IMR-90 (cell line): ENCODE data around the gene PMM2. TPM values are rescaled to one million over a fixed set of nuclear protein-coding genes. Genes with fewer than 3 reads are reported as not detected.

Experiments
- ATAC-seq: fragments of 200-7000 bp; cut with Tn5 transposase; 2 replicates; pipeline ENCODE4 v1.9.1; 2020; ENCODE audit warnings: low read depth, mild to moderate bottlenecking, moderate library complexity
- BruUV-seq: library from RNA; stranded (reverse); fragments of 400-500 nt; replicated peaks from 2 replicates; lab custom pipeline; 2021; lab: Mats Ljungman, UMichigan
- CTCF ChIA-PET: fragments of 300-600 bp; formaldehyde crosslinking; extraction: SDS; loops from one replicate; lab custom pipeline; 2021; ENCODE audit warnings: antibody characterized with exemption; lab: Yijun Ruan, JAX
- POLR2A ChIA-PET: fragments of 300-600 bp; sonication (Branson Sonifier 250); formaldehyde crosslinking; loops from one replicate; lab custom pipeline; 2022; ENCODE audit warnings: antibody characterized with exemption; ENCODE audit not compliant: unreplicated experiment; lab: Charles Lee
- DNase-seq: peaks from one replicate; pipeline ENCODE4 v3.0.0; 2013
- H2AFZ ChIP-seq: replicated peaks from 2 replicates; pipeline ENCODE3; 2013; ENCODE audit warnings: low read length, mild to moderate bottlenecking; ENCODE audit not compliant: poor library complexity
- H2AK5ac ChIP-seq: 2 replicates; pipeline ENCODE4 v1.6.1; 2013; ENCODE audit warnings: low read depth, low read length, inconsistent platforms
- H2AK9ac ChIP-seq: replicated peaks from 2 replicates; pipeline ENCODE3; 2013; ENCODE audit warnings: mild to moderate bottlenecking, low read depth, low read length, moderate library complexity; ENCODE audit not compliant: poor library complexity
- H2BK120ac ChIP-seq: 2 replicates; pipeline ENCODE4 v1.6.1; 2013; ENCODE audit warnings: low read depth, low read length, inconsistent platforms
- H2BK15ac ChIP-seq: 3 replicates; pipeline ENCODE4 v1.6.1; 2013; ENCODE audit warnings: low read depth, low read length, inconsistent platforms
- H2BK20ac ChIP-seq: 2 replicates; pipeline ENCODE4 v1.6.1; 2013; ENCODE audit warnings: low read depth, mild to moderate bottlenecking, inconsistent platforms, low read length, moderate library complexity
- H2BK5ac ChIP-seq: 2 replicates; pipeline ENCODE4 v1.6.1; 2013; ENCODE audit warnings: mild to moderate bottlenecking, low read depth, low read length, inconsistent platforms; ENCODE audit not compliant: poor library complexity, severe bottlenecking
- H3K14ac ChIP-seq: replicated peaks from 2 replicates; pipeline ENCODE4 v1.6.1; 2013; ENCODE audit warnings: low read depth, low read length, inconsistent platforms
- H3K18ac ChIP-seq: 2 replicates; pipeline ENCODE4 v1.6.1; 2013; ENCODE audit warnings: low read depth, low read length, control low read depth
- H3K23ac ChIP-seq: 2 replicates; pipeline ENCODE4 v1.6.1; 2013; ENCODE audit warnings: low read depth, low read length, inconsistent platforms
- H3K27ac ChIP-seq: 2 replicates; pipeline ENCODE4 v1.5.1; 2013; ENCODE audit warnings: mild to moderate bottlenecking, control low read depth, low read length; ENCODE audit not compliant: insufficient read depth
- H3K27me3 ChIP-seq: 2 replicates; pipeline ENCODE4 v1.6.1; 2013; ENCODE audit warnings: low read length; ENCODE audit not compliant: control insufficient read depth, insufficient read depth
- H3K36me3 ChIP-seq: 2 replicates; pipeline ENCODE4 v1.6.1; 2013; ENCODE audit warnings: low read length, mixed read lengths; ENCODE audit not compliant: control insufficient read depth, insufficient read depth
- H3K4ac ChIP-seq: 2 replicates; pipeline ENCODE4 v1.6.1; 2013; ENCODE audit warnings: low read depth, low read length, inconsistent platforms
- H3K4me1 ChIP-seq: 2 replicates; pipeline ENCODE4 v1.6.1; 2013; ENCODE audit warnings: low read length, mixed read lengths; ENCODE audit not compliant: control insufficient read depth, insufficient read depth
- H3K4me2 ChIP-seq: 2 replicates; pipeline ENCODE4 v1.6.1; 2013; ENCODE audit warnings: low read depth, mild to moderate bottlenecking, control low read depth, low read length, moderate library complexity
- H3K4me3 ChIP-seq: 2 replicates; pipeline ENCODE4 v1.5.1; 2013; ENCODE audit warnings: low read depth, mild to moderate bottlenecking, control low read depth, low read length, moderate library complexity; ENCODE audit not compliant: insufficient read depth
- H3K56ac ChIP-seq: 2 replicates; pipeline ENCODE4 v1.6.1; 2013; ENCODE audit warnings: low read length, inconsistent platforms; ENCODE audit not compliant: insufficient read depth; ENCODE audit errors: extremely low read depth
- H3K79me1 ChIP-seq, 2 experiments: 2 replicates each; pipeline ENCODE4 v1.6.1; 2013; ENCODE audit warnings: low read length in 2 of 2, inconsistent platforms in 1 of 2, low read depth in 1 of 2
- H3K9ac ChIP-seq: 2 replicates; pipeline ENCODE4 v1.6.1; 2013; ENCODE audit warnings: low read depth, low read length, control low read depth
- H3K9me1 ChIP-seq: 2 replicates; pipeline ENCODE4 v1.6.1; 2013; ENCODE audit warnings: low read length, inconsistent platforms; ENCODE audit not compliant: insufficient read depth
- H3K9me3 ChIP-seq: 2 replicates; pipeline ENCODE4 v1.6.1; 2013; ENCODE audit warnings: low read length; ENCODE audit not compliant: control insufficient read depth, insufficient read depth
- H4K20me1 ChIP-seq: 2 replicates; pipeline ENCODE4 v1.6.1; 2013; ENCODE audit warnings: low read length, inconsistent platforms; ENCODE audit not compliant: insufficient read depth
- H4K5ac ChIP-seq: 2 replicates; pipeline ENCODE4 v1.6.1; 2013; ENCODE audit warnings: mild to moderate bottlenecking, low read depth, low read length, control low read depth
- H4K8ac ChIP-seq, 2 experiments: 2 replicates each; pipeline ENCODE4 v1.6.1; 2013; ENCODE audit warnings: low read depth in 2 of 2, low read length in 2 of 2, control low read depth in 1 of 2, inconsistent platforms in 1 of 2
- H4K91ac ChIP-seq: 2 replicates; pipeline ENCODE4 v1.6.1; 2013; ENCODE audit warnings: low read depth, low read length, inconsistent platforms; ENCODE audit not compliant: insufficient read depth
- CEBPB ChIP-seq: IDR thresholded peaks from 2 replicates; pipeline ENCODE4 v1.6.1; 2012; ENCODE audit warnings: low read depth, low read length, improper control_type of control experiment
- CTCF ChIP-seq: conservative IDR thresholded peaks from 2 replicates; pipeline ENCODE4 v1.5.1; 2012; ENCODE audit warnings: mild to moderate bottlenecking, low read depth, low read length, improper control_type of control experiment
- ELK1 ChIP-seq: fragments of 150-350 bp; IDR thresholded peaks from 2 replicates; pipeline ENCODE4 v1.6.1; 2016; ENCODE audit warnings: low read depth, mild to moderate bottlenecking, low read length, moderate library complexity, borderline replicate concordance
- FOS ChIP-seq: fragments of 150-350 bp; IDR thresholded peaks from 2 replicates; pipeline ENCODE4 v1.6.1; 2016; ENCODE audit warnings: low read depth, low read length
- MAZ ChIP-seq: IDR thresholded peaks from 2 replicates; pipeline ENCODE4 v1.6.1; 2012; ENCODE audit warnings: low read depth, mild to moderate bottlenecking, low read length, improper control_type of control experiment, moderate library complexity, borderline replicate concordance
- MXI1 ChIP-seq: IDR thresholded peaks from 2 replicates; pipeline ENCODE4 v1.6.1; 2012; ENCODE audit warnings: low read depth, mild to moderate bottlenecking, low read length, moderate library complexity, borderline replicate concordance
- RAD21 ChIP-seq: IDR thresholded peaks from 2 replicates; pipeline ENCODE4 v1.6.1; 2012; ENCODE audit warnings: low read length, improper control_type of control experiment
- RFX5 ChIP-seq: IDR thresholded peaks from 2 replicates; pipeline ENCODE4 v1.8.0; 2012; ENCODE audit warnings: low read depth, mild to moderate bottlenecking, low read length, moderate library complexity
- SMC3 ChIP-seq: fragments of 150-350 bp; IDR thresholded peaks from 2 replicates; pipeline ENCODE4 v1.6.1; 2016; ENCODE audit warnings: low read depth, mild to moderate bottlenecking, antibody characterized with exemption, low read length, moderate library complexity
- WGBS, 2 experiments: methylation state at CpG; one replicate each; pipeline versions ENCODE4 v1.1.5 to v1.1.7; 2013; ENCODE audit warnings: missing lambda C conversion rate in 2 of 2; ENCODE audit not compliant: insufficient read length in 1 of 2; ENCODE audit errors: extremely low coverage in 2 of 2; 5-methylcytosine and 5-hydroxymethylcytosine counted together
- dilution Hi-C: fragments of 300-500 bp; cut with HindIII; formaldehyde crosslinking; loops from one replicate; pipeline ENCODE4 v1.14.3; 2018; ENCODE audit warnings: low sequenced_read_pairs; ENCODE audit not compliant: unreplicated experiment
- in situ Hi-C: fragments of 300-500 bp; cut with MboI; formaldehyde crosslinking; loops from 3 replicates; pipeline ENCODE4 v1.14.3; 2019; ENCODE audit warnings: low sequenced_read_pairs, inconsistent platforms, mixed read lengths
- intact Hi-C: fragments of 100-400 bp; cut with micrococcal nuclease; formaldehyde crosslinking; loops from 2 replicates; pipeline ENCODE4 v1.10.0; 2022
- polyA plus RNA-seq, 3 experiments: library from polyadenylated mRNA; depleted of rRNA; stranded (reverse); fragments of >200 nt; gene quantifications; 2 replicates each; pipeline ENCODE4 v1.2.3, GENCODE V29; 2012; ENCODE audit warnings: low replicate concordance in 1 of 3
- total RNA-seq: library from RNA; depleted of rRNA; stranded (reverse); fragments of >200 nt; gene quantifications from 2 replicates; pipeline ENCODE4 v1.2.3, GENCODE V29; 2012
- TF ChIP-seq, protein P1 (sequence below): fragments of 150-350 bp; IDR thresholded peaks from 2 replicates; pipeline ENCODE4 v1.6.1; 2017; ENCODE audit warnings: mild to moderate bottlenecking, antibody characterized with exemption, low read length, low read depth

Gene PMM2
- total and polyA plus RNA-seq, 2 of the 4 experiments (the other 2 are of a cell fraction): 25.8 to 38.9 TPM

GRCh38 chr16:8877894-8878522 lies 80.4 kb downstream of the PMM2 start:
- ATAC-seq: no peak; the same call in 1 of the 2 replicates
- WGBS, 2 experiments: 60% methylated on average over 1 of the region's 8 CpGs; no CpG with 5 or more reads in 1 of the 2 experiments

More at GRCh38 chr16:8877894-8878522, 80.4 kb downstream of the PMM2 start:
- dilution Hi-C loops (no loop called here), intact Hi-C loops (no loop called here), in situ Hi-C loops (no loop called here)
- Histone ChIP-seq H2AFZ (peak overlapping the region; percentile 55), H4K8ac (peak overlapping the region; percentile 9 to 54; a peak in 3 of 4 replicates), H3K79me1 (peaks cover 0 to 6% of the 10 kb centered on the region in 2 experiments; a peak in 1 of 4 replicates), H3K4ac (peak overlapping the region; percentile 87), H4K20me1 (no peaks in the 10 kb centered on the region), H2BK20ac (peak overlapping the region; percentile 91), H2AK5ac (peak overlapping the region; percentile 99), H3K27me3 (no peaks in the 10 kb centered on the region), H3K9me3 (no peaks in the 10 kb centered on the region), H3K23ac (no peak overlapping the region), H3K56ac (peak overlapping the region; percentile 35; the same call in 1 of the 2 replicates), H2BK120ac (peak overlapping the region; percentile 89), H3K27ac (peak overlapping the region; percentile 28), H3K14ac (peak overlapping the region; percentile 12), H3K4me1 (peaks cover 15% of the 10 kb centered on the region), H3K36me3 (no peaks in the 10 kb centered on the region), H3K4me2 (peak overlapping the region; percentile 5; the same call in 1 of the 2 replicates), H3K18ac (peak overlapping the region; percentile 72), H3K9me1 (peaks cover 10% of the 10 kb centered on the region), H2BK5ac (peak overlapping the region; percentile 64), H3K9ac (no peak overlapping the region), H4K91ac (peak overlapping the region; percentile 86), H2AK9ac (peak overlapping the region; percentile 63), H2BK15ac (peak overlapping the region; percentile 95; the same call in 2 of the 3 replicates), H3K4me3 (no peak overlapping the region), H4K5ac (peak overlapping the region; percentile 67)
- POLR2A ChIA-PET: no interaction called here
- no TSS peak for BruUV-seq
- DNase-seq: no peak
- CTCF ChIA-PET: interaction anchor here (0.6 to 0.7 kb wide), 2 partner anchors 308 to 389 kb away, joined by 6 to 9 read pairs; no protein-coding TSS in a partner anchor
- TF ChIP-seq ELK1 (no peak), RFX5 (no peak), RAD21 (no peak), MXI1 (no peak), CTCF (no peak), SMC3 (no peak), MAZ (no peak), CEBPB (no peak), FOS (no peak)
- TF ChIP-seq, protein P1, sequence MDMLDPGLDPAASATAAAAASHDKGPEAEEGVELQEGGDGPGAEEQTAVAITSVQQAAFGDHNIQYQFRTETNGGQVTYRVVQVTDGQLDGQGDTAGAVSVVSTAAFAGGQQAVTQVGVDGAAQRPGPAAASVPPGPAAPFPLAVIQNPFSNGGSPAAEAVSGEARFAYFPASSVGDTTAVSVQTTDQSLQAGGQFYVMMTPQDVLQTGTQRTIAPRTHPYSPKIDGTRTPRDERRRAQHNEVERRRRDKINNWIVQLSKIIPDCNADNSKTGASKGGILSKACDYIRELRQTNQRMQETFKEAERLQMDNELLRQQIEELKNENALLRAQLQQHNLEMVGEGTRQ: no peak
